Prostate gland (tissue), 2 donors: ENCODE results near the gene IL12A. TPM values are rescaled to one million over a fixed set of nuclear protein-coding genes. Genes with fewer than 3 reads are reported as not detected.

Experiments used
- DNase-seq: peaks from one replicate; pipeline ENCODE4 v3.0.0-alpha.2; 2019; ENCODE audit warnings: low spot score
- H3K27ac ChIP-seq, 2 donors: fragments of 200-600 bp; sonication (generic); 2 replicates each; pipeline ENCODE4 v1.5.1; 2017 to 2019
- H3K27me3 ChIP-seq: fragments of 200-600 bp; sonication (generic); replicated peaks from 2 replicates; pipeline ENCODE4 v1.5.1; 2019; ENCODE audit not compliant: insufficient read depth
- H3K36me3 ChIP-seq, 2 donors: fragments of 200-600 bp; sonication (generic); 1 replicate in 1 of 2; 2 replicates in 1 of 2; pipeline versions ENCODE4 v1.5.1 to v1.8.1; 2017 to 2019
- H3K4me1 ChIP-seq: fragments of 200-600 bp; sonication (generic); replicated peaks from 2 replicates; pipeline ENCODE4 v1.5.1; 2019
- H3K4me3 ChIP-seq, 2 donors: fragments of 200-600 bp; sonication (generic); 2 replicates each; pipeline ENCODE4 v1.5.1; 2017 to 2019
- H3K9me3 ChIP-seq: fragments of 200-600 bp; sonication (generic); 2 replicates; pipeline ENCODE4 v1.5.1; 2017
- POLR2A ChIP-seq: fragments of 450-650 bp; IDR thresholded peaks from one replicate; pipeline ENCODE4 v1.6.1; 2016; ENCODE audit warnings: antibody characterized with exemption, mild to moderate bottlenecking
- POLR2AphosphoS5 ChIP-seq: sonication (generic); formaldehyde crosslinking; IDR thresholded peaks from one replicate; pipeline ENCODE4 v1.6.1; 2017; ENCODE audit warnings: antibody characterized with exemption
- WGBS: methylation state at CpG from one replicate; pipeline ENCODE4 v1.1.5; 2018; 5-methylcytosine and 5-hydroxymethylcytosine counted together
- intact Hi-C: fragments of 100-400 bp; cut with DNase I; formaldehyde crosslinking; loops from one replicate; pipeline ENCODE4 v1.14.2; 2022
- total RNA-seq, 2 donors: library from RNA; depleted of rRNA; stranded (reverse); fragments of >200 nt; gene quantifications; one replicate each; pipeline ENCODE4 v1.1.0, GENCODE V29; 2016
- TF ChIP-seq, protein P1 (sequence below), 4 experiments: fragments of 200-600 bp in 2 of 4; fragments of 450-650 bp in 2 of 4; sonication (generic) in 2 of 4; IDR thresholded peaks; 1 replicate in 3 of 4; 2 replicates in 1 of 4; pipeline ENCODE4 v1.5.1; 2016 to 2019; ENCODE audit warnings: antibody characterized with exemption in 4 of 4, mild to moderate bottlenecking in 2 of 4, moderate library complexity in 2 of 4

Gene IL12A
- total RNA-seq, 2 donors from 2014 or later = 1.3 TPM

- H3K36me3 ChIP-seq = no peaks in the 10 kb centered on the region
- H3K4me3 ChIP-seq = no peak overlapping the region
- TF ChIP-seq POLR2A = no peak
- TF ChIP-seq, protein P1, sequence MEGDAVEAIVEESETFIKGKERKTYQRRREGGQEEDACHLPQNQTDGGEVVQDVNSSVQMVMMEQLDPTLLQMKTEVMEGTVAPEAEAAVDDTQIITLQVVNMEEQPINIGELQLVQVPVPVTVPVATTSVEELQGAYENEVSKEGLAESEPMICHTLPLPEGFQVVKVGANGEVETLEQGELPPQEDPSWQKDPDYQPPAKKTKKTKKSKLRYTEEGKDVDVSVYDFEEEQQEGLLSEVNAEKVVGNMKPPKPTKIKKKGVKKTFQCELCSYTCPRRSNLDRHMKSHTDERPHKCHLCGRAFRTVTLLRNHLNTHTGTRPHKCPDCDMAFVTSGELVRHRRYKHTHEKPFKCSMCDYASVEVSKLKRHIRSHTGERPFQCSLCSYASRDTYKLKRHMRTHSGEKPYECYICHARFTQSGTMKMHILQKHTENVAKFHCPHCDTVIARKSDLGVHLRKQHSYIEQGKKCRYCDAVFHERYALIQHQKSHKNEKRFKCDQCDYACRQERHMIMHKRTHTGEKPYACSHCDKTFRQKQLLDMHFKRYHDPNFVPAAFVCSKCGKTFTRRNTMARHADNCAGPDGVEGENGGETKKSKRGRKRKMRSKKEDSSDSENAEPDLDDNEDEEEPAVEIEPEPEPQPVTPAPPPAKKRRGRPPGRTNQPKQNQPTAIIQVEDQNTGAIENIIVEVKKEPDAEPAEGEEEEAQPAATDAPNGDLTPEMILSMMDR (IDR thresholded peaks at IDR 0.05) = no peak
- DNase-seq = no peak
- H3K4me1 ChIP-seq = no peaks in the 10 kb centered on the region
- no peaks in the 10 kb centered on the region for H3K9me3 ChIP-seq
- intact Hi-C loops = no loop called here
- no peak overlapping the region for H3K27ac ChIP-seq
- no peaks in the 10 kb centered on the region for H3K27me3 ChIP-seq
These were observed 41.4 kb upstream of the IL12A start for GRCh38 chr3:159947220-159947619.

DNA sequence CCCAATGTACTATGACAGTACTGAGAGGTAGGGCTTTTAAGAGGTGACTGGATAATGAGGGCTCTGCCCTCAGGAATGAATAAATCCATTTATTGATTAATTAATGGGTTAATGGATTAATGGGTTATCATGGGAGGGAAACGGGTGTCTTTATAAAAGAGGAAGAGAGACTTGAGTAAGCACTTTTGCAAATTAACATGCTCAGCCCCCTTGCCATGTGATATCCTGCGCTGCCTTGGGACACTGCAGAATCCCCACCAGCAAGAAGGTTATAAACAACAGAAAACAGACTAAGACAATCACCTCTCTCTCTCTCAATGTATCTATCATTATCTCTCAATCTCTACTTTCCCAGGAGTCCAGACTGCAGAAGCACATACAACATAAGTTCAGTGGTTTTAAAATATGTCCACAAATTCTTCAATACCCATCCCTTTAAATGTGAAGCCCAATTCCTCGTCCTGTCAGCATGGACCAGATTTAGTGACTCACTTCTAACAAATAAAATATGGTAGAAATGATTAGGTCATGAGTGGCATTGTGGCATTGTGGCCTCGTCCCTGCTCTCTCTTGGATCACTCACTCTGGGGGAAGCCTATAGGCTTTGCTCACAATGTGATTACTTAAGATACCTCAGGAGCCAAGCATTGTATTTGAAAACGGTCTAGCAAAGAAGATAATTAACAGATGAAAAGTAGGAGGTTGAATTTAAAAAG is 40.0 kb upstream of the IL12A start:
- Histone ChIP-seq H3K27me3 (no peaks in the 10 kb centered on the region), H3K4me3 (no peak overlapping the region), H3K9me3 (no peaks in the 10 kb centered on the region), H3K36me3 (no peaks in the 10 kb centered on the region), H3K27ac (no peak overlapping the region), H3K4me1 (no peaks in the 10 kb centered on the region)
- TF ChIP-seq POLR2A (no peak), POLR2AphosphoS5 (no peak)
- TF ChIP-seq, protein P1 (IDR thresholded peaks at IDR 0.05) = no peak
- WGBS = 69% methylated on average over 5 of the region's 5 CpGs
- intact Hi-C loops = no loop called here
- no peak for DNase-seq

- Histone ChIP-seq H3K36me3 (no peaks in the 10 kb centered on the region), H3K9me3 (no peaks in the 10 kb centered on the region), H3K27ac (no peak overlapping the region), H3K4me3 (no peak overlapping the region), H3K4me1 (no peaks in the 10 kb centered on the region), H3K27me3 (no peaks in the 10 kb centered on the region)
- 68% methylated on average over 3 of the region's 3 CpGs for WGBS
- no peak for DNase-seq
- no peak for TF ChIP-seq POLR2AphosphoS5
- TF ChIP-seq, protein P1 (IDR thresholded peaks at IDR 0.05) = no peak
- no peak for TF ChIP-seq POLR2A
- intact Hi-C loops = no loop called here
These were observed 38.3 kb upstream of the IL12A start for GRCh38 chr3:159950156-159950898.

GRCh38 chr3:159951540-159951939 is 37.1 kb upstream of the IL12A start:
- Histone ChIP-seq H3K27ac (no peak overlapping the region), H3K9me3 (no peaks in the 10 kb centered on the region), H3K27me3 (no peaks in the 10 kb centered on the region), H3K4me3 (no peak overlapping the region), H3K4me1 (no peaks in the 10 kb centered on the region), H3K36me3 (no peaks in the 10 kb centered on the region)
- 71% methylated on average over 2 of the region's 2 CpGs for WGBS
- intact Hi-C loops = no loop called here
- no peak for TF ChIP-seq POLR2AphosphoS5
- TF ChIP-seq, protein P1 (IDR thresholded peaks at IDR 0.05) = no peak
- no peak for TF ChIP-seq POLR2A
- DNase-seq = no peak
